Measurements from ENCODE around the gene ZBED1.

DNA sequence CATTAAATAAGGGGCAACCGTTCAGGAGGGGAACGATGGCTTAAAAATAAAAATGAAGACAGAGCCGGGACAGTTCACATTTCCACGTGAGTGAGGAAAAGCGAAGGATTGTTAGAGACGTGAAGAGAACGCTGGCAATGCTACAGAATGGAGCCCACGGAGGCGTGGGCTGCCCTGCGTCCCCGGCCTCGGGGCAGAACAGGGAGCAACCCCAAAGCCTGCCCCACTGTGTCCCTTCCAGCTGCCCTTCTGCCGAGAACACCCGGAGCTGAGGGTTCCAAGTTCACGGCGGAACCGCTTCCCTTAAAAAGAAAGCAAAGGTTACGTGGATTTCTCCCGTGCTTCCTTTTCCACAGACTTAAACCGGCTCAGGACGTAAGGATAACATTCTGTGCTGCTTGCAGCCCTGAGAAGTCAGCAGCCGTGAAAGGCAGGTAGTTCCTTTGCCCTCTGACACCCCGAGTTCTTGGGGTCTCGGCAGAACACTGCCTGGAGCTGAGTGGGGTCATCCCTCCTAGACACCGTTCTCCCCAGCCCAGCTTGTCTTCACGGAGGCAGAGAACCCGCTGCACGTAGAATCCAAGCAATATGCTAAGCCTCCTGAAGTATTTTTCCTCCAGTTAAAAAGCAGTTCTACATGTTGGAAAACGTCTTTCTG lies 14.2 kb downstream of the ZBED1 start:
- no peak for TF ChIP-seq CTCF (IDR thresholded peaks at IDR 0.05)
- no peak for TF ChIP-seq POLR2AphosphoS5 (IDR thresholded peaks at IDR 0.05)
- no peak for TF ChIP-seq POLR2A (IDR thresholded peaks at IDR 0.05)

Measured in gastroesophageal sphincter (tissue), 3 donors.